GM21528 (cell line): ENCODE results near the gene TBX1.

Experiments used
- ATAC-seq: cut with Tn5 transposase; IDR thresholded peaks from one replicate; pipeline ENCODE4 v1.9.1; 2021; ENCODE audit warnings: mild to moderate bottlenecking, moderate library complexity; ENCODE audit not compliant: unreplicated experiment, low FRiP score

TBX1 gene

DNA sequence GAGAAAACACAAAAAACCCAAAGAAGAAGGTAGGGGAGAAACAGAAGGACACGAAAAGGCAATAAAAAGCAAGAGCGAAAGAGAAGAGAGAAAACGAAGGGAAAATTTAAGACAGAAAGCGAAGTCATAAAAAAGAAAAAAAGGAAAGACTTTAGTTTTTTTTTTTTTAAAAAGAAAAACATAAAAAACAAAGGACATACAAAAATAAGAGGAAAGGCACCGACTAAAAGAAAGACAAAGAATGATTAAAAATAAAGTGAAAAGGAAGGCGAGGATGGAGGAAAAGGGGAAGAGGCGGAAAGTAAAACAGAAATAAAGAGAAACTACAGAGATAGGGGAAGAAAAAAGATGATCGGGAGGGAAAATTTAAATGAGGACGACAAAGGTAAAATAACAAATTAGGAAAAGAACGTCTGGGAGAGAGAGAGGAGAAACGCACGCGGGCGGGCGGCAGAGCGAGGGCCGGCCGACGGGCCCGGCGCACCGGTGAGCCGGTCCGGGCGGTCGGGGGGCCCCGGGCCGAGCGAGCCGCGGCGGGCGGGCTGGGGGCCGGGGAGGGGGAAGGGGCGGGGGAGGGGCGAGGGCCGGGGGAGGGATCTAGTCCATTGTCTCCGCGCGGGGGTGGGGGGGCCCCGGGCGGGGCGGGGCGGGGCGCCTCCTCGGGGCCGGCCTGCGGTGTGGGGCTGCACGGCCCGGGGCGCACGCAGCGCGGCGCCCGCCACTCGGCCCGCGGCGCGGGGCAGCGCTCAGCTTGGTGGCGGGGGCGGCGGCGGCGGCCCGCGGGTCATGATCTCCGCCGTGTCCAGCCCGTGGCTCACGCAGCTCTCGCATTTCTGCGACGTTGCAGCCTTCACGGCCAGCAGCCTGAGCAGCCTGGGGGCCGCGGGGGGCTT lies at the start of gene TBX1:
Gene TBX1, plus strand, starts transcription at position 721 of the 893 bp plus-strand sequence. Its CDS starts 66 bp downstream, at position 787.
- ATAC-seq = no peak

DNA sequence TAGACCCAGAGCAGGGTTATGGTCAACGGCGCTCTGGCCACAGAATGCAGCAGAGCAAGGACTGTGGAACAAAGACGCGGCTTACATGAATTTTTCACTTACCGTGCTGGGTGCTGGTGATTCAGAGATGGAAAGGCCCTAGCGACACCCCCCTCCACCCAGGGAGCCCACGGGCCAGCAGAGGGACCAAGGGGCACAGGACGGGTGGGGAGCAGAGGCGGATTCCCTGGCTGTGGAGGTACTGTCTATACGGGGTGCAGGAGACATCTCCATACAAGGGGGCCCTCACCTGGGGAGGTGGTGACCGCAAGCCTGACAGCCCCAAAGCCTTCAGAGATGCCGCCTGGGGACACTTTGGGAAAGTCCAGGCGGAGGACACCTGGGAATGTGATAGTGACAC lies 47.3 kb upstream of the TBX1 start:
- no peak for ATAC-seq

DNA sequence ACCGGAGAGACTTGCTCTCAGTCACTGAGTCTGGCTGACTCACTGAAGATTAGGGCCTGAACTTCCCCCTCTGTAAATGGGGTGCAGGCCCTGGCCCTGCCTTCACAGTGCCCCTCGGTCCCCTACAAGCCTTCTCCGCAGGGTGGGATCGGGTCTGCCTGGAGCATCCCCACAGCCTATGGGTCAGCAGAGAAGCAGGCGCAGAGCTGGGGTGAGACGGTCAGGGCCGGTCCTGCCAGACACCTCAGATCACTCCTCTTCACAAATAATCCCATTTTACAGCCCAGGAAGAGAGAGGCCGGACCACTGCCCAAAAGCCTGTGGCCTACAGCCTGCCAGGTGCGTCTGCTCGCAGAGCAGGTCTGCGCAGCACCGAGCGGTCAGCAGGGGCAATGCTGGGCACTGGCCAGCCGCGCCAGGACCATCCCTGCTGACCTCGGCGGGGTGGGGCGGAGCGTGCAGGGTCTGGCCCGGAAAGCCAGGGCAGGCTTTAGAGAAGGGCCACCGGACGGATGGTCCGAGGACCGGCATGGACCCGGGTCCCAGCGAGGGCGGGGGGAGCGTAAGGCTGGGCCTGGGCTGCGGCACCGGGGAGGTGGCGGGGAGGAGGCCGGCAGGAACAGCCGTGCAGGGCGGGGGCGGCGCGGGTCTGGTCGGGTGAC lies 46.8 kb upstream of the TBX1 start:
- ATAC-seq = no peak

DNA sequence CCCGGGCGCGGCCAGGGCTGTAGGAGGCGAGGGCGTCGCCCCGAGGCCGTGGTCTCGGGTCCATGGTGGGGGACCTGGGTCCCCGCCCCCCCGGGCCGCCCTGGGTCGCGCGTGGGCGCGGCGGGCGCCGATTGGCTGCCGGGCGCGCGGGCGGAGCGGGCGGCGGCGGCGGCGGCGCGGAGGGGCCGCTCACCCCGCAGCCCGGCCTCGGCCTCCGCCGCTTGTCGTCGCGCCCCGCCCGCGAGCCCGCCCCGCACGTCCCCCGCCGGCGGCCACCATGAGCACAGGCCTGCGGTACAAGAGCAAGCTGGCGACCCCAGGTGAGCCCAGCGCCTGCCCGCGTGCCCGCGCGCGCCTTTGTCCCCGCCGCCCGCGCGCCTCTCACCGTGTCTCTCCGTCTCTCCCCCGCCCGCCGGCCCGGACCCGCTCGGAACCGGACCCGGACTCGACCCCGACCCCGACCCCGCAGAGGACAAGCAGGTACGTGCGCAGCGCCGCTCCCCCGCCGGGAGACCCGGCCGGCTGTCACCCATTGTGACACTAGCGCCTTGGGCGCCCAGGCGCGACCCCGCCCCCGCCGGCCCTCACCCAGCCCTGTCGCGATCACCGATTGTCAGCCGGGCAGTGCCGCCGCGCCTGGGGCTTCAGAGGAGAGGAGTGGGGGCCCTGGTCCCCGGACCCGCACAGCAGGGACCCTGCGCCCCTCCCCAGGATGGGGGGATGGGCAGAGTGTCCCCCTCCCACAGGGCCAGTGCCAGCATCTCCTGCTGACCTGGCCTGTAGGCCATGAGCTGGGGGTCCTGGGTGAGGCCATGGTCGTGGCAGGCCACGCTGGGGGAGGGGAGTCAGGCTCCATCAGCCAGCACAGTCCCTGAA lies 46.0 kb upstream of the TBX1 start, which contains the start of gene SEPTIN5:
Gene SEPTIN5, plus strand, starts transcription at position 192 of the 876 bp plus-strand sequence. Its CDS starts 86 bp downstream, at position 278.
- ATAC-seq = no peak

DNA sequence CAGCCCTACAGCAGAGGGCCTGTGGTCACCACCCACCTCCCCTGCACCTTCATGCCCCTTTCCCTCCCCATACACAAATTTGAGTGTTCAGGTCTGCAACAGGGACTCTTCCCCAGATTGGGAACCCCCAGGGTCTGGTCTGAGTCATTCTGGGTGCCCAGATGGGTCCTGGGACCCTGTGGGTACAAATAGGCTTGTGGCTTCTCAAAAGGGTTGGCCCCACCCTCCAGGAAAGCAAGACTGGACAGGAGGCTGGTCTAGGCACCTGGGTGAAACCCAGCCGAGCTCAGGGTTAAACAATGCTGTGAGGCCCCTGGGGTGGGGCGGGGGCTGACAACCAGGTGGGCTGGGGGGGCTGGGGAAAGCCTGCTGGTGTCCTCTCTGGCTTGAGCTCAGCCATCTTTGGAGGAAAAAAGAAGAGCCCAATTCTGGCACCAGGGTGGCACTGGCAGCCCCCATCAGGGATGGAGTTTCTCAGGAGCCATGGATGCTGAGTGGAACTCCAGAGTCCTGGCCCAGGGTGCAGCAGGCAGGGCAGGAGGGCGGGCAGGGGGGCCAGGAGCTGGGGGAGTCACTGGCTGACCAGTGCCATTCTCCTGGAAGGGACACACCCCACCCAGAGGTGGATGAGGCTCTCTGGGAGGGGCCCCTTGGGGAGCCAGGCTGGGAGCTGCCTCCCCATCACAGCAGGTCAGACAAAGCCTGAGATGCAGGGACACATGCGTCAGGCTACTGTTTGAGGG lies 45.2 kb upstream of the TBX1 start:
- no peak for ATAC-seq

DNA sequence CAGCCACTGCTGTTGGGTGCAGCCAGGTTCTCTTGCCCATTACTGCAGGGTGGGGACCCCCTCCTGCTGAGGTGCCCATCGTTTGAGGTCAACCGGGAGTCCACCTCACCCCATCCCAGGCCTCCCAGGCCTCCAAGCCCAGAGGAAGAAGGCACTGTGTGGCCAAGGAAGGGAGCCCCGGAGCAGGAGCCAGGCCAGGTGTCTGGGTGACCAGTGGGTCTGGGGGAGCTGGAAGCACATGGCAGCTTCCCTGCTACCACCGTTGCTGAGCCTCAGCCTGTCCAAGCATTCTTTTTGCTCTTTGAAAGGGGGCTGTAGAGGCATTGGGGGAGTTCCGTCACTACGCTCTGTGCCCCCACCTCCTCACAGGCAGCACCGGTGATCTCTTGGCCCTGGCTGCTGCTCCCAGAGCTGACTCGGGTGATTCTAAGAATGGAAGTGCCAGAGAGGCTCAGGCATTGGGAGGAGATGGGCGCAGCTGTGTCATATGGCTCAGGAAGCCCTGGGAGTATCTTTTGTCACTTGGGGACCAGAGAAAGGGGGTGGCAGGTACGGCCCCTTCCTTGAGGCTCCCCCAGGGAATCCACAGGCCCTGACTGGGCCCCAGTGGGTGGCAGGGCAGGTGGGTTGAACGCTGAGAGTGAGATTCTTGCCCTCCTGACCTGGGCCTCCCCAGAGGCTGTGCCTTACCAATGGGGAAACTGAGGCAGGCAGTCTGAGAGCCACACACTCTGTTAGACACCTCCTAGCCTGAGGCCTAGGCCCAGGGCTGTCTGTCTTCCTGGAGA lies 44.3 kb upstream of the TBX1 start:
- ATAC-seq = no peak

DNA sequence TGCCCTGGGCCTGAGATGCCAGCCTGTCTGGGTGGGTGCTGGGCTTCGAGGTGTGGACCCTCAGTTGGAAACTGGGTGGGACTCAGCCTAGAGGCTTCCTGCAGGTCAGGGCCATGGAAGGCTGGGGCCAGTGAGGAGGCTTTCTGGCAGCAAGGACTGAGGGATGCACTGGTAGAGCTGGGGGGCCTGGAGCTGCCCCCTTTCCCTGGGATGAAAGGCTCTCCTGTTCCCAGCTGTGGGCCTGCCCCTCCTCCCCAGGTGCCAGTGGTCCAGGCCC lies 43.8 kb upstream of the TBX1 start:
- ATAC-seq = no peak

DNA sequence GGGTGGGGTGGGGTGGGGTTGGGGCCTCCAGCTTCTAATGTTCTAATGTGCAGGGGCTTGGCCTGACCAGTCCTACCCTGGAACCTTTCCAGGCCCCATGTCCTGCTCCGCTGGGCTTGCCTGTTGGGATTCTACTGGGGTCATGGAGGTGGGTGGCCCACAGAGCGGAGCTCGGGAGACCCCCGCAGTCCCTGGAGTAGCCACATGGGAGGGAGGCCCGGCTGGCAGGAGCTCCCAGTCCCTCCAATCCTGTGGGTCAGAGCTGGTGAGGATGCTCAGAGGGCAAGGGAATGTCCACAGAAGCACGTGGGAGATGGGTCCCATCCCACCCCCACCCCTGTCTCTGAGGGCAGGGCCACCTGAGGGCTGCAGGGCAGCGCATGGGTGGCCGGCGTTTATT lies 43.4 kb upstream of the TBX1 start:
- no peak for ATAC-seq

DNA sequence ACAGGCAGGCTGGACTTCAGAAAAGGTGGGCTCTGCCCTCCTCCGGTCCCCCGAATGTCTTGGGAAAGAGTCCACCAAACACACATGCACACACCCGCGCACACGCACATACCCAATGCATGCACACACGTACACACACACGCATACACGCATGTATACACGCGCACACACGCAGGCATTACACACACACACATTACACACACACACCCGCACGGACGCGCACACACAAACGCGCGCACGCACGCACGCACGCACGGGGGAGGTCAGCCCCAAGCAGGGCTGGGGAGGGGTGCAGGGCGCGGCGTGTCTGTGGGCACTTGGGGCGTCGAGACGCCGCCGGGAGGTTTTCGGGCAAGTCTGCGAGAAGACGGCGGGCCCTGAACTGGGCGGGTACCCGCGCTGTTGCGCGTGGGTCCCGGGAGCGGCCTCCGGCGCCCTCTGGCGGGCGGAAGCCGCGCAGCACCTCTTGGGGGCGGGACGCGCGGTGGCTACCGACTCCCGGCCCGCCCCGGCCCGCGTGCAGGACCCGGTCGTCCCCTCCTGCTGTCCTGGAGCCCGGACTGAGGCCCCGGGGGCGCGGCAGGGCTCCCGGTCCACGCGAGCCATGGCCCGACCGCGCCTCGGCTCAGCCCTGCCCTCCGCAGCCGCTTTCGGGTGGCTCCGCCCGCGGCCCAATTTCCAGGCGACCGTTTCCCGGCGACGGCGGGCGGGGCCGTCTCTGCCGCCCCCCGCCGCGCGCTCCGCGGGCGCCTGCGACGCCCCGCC lies 42.7 kb upstream of the TBX1 start:
- ATAC-seq = no peak

DNA sequence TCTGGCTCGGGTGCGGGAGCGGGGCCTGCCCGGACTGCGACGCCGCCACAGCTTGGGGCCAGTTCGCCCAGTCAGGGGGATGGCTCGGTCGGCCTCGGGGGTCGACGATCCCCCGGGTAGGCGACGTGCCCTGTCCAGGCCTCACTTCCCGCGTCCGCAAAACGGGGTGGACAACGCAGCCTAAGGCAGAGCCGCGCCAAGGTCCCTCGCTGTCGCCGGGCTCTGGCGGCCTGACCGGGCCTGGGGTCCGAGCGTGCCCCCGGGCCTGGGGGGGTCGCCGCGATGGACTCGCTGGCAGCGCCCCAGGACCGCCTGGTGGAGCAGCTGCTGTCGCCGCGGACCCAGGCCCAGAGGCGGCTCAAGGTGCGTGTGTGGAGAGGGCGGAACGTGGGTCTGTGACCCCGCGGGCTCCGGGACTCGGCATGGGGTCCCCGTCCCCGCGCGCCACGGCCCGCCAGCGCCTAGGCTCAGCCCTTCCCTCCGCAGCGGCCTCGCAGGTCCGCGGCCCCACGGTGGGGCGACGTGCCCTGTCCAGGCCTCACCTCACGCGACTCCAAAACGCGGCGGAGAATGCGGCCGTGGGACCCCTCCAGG lies 42.0 kb upstream of the TBX1 start:
- no peak for ATAC-seq

DNA sequence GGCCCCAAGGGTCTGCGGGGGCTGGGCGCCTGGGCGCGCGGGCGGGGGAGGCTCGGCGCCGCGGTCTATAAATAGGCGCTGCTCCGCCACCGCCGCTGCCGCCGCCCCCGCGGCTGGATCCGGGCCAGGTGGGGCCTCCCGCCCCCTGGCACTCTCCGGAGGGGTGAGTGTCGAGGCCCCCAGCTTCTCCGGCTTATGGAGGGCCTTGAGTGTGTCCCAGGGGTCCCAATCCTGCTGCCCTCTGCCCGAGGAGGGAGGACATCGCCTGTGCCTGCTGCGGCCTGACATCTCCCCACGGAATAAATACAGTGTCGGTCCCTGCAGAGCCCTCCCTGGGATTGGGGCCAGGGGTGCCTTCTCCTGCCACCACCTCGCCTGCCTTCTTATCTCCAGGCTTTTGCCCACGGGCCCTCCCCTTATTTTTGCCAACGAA lies 41.5 kb upstream of the TBX1 start:
- ATAC-seq = no peak

DNA sequence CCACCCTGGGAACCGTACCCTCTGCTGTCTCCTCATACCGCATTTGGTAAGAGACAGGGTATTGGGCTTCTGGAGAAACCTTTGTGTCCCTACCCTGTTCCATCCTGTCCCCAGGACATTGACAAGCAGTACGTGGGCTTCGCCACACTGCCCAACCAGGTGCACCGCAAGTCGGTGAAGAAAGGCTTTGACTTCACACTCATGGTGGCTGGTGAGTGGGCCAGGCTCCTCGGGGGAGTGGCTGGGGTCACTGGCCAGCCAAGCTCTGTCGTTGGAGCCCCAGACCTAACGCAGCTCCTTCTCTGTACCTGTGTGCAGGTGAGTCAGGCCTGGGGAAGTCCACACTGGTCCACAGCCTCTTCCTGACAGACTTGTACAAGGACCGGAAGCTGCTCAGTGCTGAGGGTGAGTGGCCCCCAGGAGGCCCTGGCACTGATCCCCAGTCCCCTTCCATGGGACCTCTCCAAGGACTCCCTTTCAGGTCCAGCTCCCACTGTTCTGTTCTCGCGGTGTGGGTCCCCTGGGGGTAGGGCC lies 41.0 kb upstream of the TBX1 start:
- no peak for ATAC-seq

DNA sequence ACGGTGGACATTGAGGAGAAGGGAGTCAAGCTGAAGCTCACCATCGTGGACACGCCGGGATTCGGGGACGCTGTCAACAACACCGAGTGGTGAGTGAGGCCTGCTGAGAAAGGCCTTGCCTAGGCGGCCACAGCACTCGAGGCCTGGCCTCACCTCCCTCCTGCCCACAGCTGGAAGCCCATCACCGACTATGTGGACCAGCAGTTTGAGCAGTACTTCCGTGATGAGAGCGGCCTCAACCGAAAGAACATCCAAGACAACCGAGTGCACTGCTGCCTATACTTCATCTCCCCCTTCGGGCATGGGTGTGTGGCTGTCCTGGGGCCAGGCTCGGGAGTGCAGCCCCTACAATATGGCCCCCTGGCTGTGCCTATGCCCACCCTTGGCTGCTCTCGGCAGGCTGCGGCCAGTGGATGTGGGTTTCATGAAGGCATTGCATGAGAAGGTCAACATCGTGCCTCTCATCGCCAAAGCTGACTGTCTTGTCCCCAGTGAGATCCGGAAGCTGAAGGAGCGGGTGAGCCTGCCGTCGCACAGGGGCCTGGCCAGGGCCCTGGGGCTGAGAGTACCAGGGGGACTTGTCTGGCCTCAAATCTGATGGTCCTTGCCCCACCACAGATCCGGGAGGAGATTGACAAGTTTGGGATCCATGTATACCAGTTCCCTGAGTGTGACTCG lies 40.3 kb upstream of the TBX1 start:
- no peak for ATAC-seq

DNA sequence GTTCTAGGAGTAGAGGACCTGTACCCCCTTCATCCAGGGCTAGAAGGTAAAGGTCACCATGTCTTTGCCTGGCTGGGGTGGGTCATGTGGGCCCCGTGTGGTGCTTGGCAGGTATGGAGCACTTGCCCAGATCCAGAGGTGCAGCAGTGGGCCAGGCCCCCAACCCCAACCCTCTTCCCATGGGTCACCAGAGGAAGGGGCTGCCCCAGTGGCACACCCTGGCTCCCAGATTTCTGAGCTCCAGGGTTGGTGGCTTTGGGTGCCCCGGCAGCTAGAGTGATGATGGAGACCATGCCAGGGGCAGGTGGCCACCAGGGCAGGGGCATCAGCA lies 39.6 kb upstream of the TBX1 start:
- ATAC-seq = no peak

DNA sequence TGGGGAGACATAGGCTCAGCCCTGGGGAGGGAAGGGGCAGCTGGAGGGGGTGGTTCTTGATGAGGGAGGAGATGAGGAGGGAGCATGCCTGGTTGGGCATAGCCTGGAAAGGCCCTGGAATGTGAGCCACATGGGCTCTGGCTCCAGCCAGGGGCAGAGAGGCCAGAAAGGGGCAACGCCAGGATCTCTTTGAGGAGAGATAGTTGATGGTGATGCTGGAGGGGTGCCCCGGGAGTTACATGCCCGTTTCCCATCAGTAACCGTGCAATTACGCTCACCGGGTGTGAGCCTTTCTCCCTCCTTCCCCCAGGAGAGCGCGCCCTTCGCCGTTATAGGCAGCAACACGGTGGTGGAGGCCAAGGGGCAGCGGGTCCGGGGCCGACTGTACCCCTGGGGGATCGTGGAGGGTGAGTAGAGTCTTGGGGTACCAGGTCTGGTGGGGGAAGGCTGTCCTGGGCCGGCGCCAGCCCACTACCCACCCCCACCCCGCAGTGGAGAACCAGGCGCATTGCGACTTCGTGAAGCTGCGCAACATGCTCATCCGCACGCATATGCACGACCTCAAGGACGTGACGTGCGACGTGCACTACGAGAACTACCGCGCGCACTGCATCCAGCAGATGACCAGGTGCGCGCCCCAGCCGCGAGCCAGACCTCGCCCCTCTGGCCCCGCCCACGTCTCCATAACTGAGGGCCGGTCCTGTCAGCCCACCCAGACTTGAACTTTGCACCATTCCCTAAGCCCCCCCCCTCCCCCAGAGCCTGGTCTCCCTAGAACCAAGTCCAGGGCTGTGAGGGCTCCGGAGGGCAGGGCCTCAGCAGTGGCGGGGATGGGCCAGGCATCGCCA lies 39.0 kb upstream of the TBX1 start:
- ATAC-seq = no peak

DNA sequence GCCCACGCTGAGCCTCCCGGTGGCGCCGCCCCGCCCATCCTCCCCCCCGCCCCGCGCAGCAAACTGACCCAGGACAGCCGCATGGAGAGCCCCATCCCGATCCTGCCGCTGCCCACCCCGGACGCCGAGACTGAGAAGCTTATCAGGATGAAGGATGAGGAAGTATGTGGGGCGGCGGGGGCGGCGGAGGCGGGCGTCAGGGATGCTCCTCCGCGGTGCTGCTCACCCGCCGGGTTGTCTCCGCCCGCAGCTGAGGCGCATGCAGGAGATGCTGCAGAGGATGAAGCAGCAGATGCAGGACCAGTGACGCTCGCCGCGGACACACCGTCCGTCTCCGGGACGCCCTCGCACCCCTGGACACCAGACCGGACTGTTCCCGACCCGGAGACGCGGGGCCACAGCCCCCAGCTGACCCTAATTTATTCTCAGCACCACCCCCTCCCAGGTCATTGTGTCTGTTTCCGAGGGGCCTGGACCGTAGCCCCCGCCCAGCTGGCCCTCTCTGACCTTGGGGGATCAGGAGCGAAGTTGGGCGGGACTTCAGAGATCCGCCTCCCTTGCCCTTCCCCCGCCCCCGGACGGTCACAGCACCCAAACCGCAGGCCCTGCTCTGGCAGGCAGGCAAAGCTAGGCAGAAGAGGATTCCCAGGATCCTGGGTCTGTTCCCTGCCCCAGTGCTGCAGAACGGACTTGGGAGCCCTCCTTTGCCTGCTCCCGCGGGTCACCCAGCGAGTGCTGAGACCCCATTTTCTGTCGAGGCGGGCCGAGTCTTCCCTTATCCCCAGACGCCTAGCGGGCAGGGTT lies 38.2 kb upstream of the TBX1 start:
- no peak for ATAC-seq
